SU-DHL-6 (cell line): ENCODE data around the gene TUBA4A.

ENCODE experiments used
- CTCF ChIP-seq: fragments of 200-600 bp; sonication (generic); IDR thresholded peaks from one replicate; pipeline ENCODE4 v1.5.1; 2017; ENCODE audit warnings: antibody characterized with exemption, mild to moderate bottlenecking, low read length, moderate library complexity; ENCODE audit not compliant: insufficient read depth, poor library complexity, severe bottlenecking
- EZH2phosphoT487 ChIP-seq: fragments of 200-600 bp; sonication (generic), shearing (Covaris generic); conservative IDR thresholded peaks from 2 replicates; pipeline ENCODE4 v1.6.1; 2018; ENCODE audit warnings: mild to moderate bottlenecking, antibody characterized with exemption, low read length, moderate library complexity, mixed read lengths

DNA sequence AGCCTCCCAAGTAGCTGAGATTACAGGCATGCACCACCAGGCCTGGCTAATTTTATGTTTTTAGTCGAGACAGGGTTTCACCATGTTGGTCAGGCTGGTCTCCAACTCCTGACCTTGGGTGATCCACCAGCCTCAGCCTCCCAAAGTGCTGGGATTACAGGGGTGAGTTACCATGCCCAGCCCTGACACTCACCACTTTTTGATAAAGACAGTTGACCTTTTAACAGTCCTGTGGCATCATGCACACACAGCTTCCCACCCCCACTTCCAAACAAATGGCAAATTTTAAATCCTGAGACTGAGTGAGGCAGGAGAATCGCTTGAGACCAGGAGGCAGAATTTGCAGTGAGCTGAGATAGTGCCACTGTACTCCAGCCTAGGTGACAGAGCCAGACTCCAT is 19.3 kb upstream of the TUBA4A start:
- TF ChIP-seq CTCF: no peak
- TF ChIP-seq EZH2phosphoT487: no peak
